Activated CD8-positive, alpha-beta T cell treated with anti-CD3 and anti-CD28 coated beads, Interleukin-2, amount 10 ng/mL, durations not matched to agents 7 days and 5 days (primary cell): ENCODE data around the gene USP6NL. TPM values are rescaled to one million over a fixed set of nuclear protein-coding genes. Genes with fewer than 3 reads are reported as not detected.
"Not testable (repeated sequence)": the region's sequence is repeated elsewhere in the genome, so short reads cannot be mapped to it uniquely, and the experiment has no call there.

Experiments used
- ATAC-seq: fragments of 150-1000 bp; cut with Tn5 transposase; one replicate; pipeline ENCODE4 v1.10.0; 2021; ENCODE audit warnings: moderate library complexity
- CTCF ChIA-PET: fragments of 350-600 bp; sonication (Branson Sonifier 250); formaldehyde crosslinking; loops from one replicate; lab custom pipeline; 2021; ENCODE audit warnings: antibody characterized with exemption; lab: Charles Lee
- POLR2A ChIA-PET: fragments of 350-600 bp; sonication (Branson Sonifier 250); formaldehyde crosslinking; loops from one replicate; lab custom pipeline; 2021; ENCODE audit warnings: antibody characterized with exemption; lab: Charles Lee
- DNase-seq: peaks from one replicate; pipeline ENCODE4 v3.0.0-alpha.2; 2020
- H3K27ac Mint-ChIP-seq: one replicate; pipeline ENCODE4 v1.8.0; 2021; ENCODE audit warnings: mild to moderate bottlenecking, mixed read lengths
- H3K27me3 Mint-ChIP-seq: one replicate; pipeline ENCODE4 v1.8.0; 2021; ENCODE audit warnings: low read depth, mixed read lengths
- H3K36me3 Mint-ChIP-seq: one replicate; pipeline ENCODE4 v1.8.0; 2021; ENCODE audit warnings: low read depth, mixed read lengths
- H3K4me1 Mint-ChIP-seq: one replicate; pipeline ENCODE4 v1.8.0; 2021; ENCODE audit warnings: low read depth, mixed read lengths
- H3K4me3 Mint-ChIP-seq: one replicate; pipeline ENCODE4 v1.8.0; 2021; ENCODE audit warnings: mild to moderate bottlenecking, mixed read lengths
- H3K9me3 Mint-ChIP-seq: one replicate; pipeline ENCODE4 v1.8.0; 2022; ENCODE audit warnings: mixed read lengths; ENCODE audit not compliant: insufficient read depth
- total RNA-seq, 2 experiments: library from RNA; stranded (reverse); gene quantifications; one replicate each; pipeline ENCODE4 v1.2.3, GENCODE V29; 2021

The USP6NL gene
- total RNA-seq, 2 experiments from 2014 or later: 1.6 to 2.0 TPM

DNA sequence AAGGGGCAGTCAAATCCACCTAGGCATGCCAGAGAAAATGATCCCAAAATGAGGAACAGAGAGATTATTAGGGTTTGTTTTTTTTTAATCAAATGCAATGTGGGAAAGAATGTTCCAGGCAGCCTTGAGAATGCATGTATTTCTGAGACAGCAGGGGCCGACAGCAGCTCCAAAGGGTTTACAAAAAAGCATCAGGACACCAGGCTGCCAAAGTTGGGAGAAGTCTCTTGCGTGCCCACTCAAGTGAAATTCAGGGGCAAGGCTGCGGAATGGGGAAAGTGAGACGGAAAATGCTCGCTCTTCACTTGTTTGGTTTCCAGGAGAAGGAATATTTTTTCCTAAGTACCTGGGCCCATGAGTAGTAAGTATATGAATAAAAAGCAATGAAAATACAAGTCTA is 101.2 kb downstream of the USP6NL start:
- ATAC-seq (no peak), DNase-seq (no peak)
- Mint-ChIP-seq H3K9me3 (no peaks in the 10 kb centered on the region), H3K36me3 (no peaks in the 10 kb centered on the region), H3K27me3 (peaks cover 10% of the 10 kb centered on the region), H3K27ac (no peak overlapping the region), H3K4me1 (peaks cover under 1% of the 10 kb centered on the region), H3K4me3 (no peak overlapping the region)
- CTCF ChIA-PET: no interaction called here
- POLR2A ChIA-PET: no interaction called here

GRCh38 chr10:11509036-11509435 is 102.4 kb downstream of the USP6NL start:
- no peaks in the 10 kb centered on the region for H3K4me1 Mint-ChIP-seq
- no peak for ATAC-seq
- ChIA-PET CTCF (no interaction called here), POLR2A (no interaction called here)
- no peak for DNase-seq
- no peak overlapping the region for H3K4me3 Mint-ChIP-seq
- H3K36me3 Mint-ChIP-seq: no peaks in the 10 kb centered on the region
- no peaks in the 10 kb centered on the region for H3K9me3 Mint-ChIP-seq
- H3K27ac Mint-ChIP-seq: no peak overlapping the region
- H3K27me3 Mint-ChIP-seq: peaks cover 12% of the 10 kb centered on the region

GRCh38 chr10:11506247-11506789 is 105.1 kb downstream of the USP6NL start:
- Mint-ChIP-seq H3K4me3 (no peak overlapping the region), H3K27ac (no peak overlapping the region), H3K9me3 (no peaks in the 10 kb centered on the region), H3K36me3 (no peaks in the 10 kb centered on the region), H3K4me1 (no peaks in the 10 kb centered on the region), H3K27me3 (peaks cover 3% of the 10 kb centered on the region)
- ChIA-PET CTCF (interaction anchor here (2.3 to 2.7 kb wide), 2 partner anchors 9 to 251 kb away, joined by 15 read pairs; no protein-coding TSS in a partner anchor), POLR2A (no interaction called here)
- DNase-seq (no peak), ATAC-seq (no peak)

GRCh38 chr10:11505639-11506038 is 105.8 kb downstream of the USP6NL start:
- DNase-seq: no peak
- H3K4me1 Mint-ChIP-seq: peaks cover under 1% of the 10 kb centered on the region
- H3K9me3 Mint-ChIP-seq: no peaks in the 10 kb centered on the region
- H3K27me3 Mint-ChIP-seq: peaks cover 2% of the 10 kb centered on the region
- CTCF ChIA-PET: interaction anchor here (2.3 to 2.7 kb wide), 2 partner anchors 10 to 252 kb away, joined by 15 read pairs; no protein-coding TSS in a partner anchor
- no peak for ATAC-seq
- POLR2A ChIA-PET: no interaction called here
- H3K27ac Mint-ChIP-seq: no peak overlapping the region
- H3K36me3 Mint-ChIP-seq: no peaks in the 10 kb centered on the region
- H3K4me3 Mint-ChIP-seq: no peak overlapping the region

DNA sequence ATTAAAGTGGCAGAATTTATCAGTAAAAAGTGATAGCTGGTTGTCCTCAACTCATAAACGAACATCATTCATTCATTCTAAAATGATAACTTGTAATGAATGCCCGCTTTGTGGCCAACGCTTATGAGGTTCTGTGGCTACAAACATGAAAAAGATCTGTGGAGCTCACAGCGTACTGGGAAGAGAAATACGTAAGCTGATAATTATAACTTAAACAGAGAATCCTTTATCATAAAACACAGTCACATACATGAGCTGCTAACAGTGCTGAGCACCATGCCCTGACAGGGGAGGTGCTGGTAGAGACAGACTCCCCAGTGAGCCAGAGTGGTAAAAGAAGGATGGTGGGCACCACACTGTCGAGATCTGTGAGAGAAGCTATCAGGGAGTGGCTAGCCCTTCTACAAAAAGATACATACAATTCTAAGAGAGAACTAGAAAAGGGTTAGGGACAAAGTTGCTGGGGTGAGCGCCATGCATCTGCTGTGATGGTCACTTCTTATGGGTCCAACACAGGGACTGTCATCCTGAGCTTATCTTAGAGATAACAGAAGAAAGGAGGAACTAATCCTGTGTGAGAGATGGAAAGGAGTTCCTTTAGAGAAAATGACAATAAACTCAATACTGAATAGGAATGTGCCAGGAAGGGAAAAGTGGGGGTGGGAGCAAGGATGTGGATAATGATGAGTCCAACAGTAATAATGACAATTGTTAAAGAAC is 106.7 kb downstream of the USP6NL start:
- peaks cover 6% of the 10 kb centered on the region for H3K4me1 Mint-ChIP-seq
- ChIA-PET CTCF (interaction anchor here (2.3 to 2.7 kb wide), 2 partner anchors 11 to 253 kb away, joined by 15 read pairs; no protein-coding TSS in a partner anchor), POLR2A (no interaction called here)
- H3K27me3 Mint-ChIP-seq: peaks cover 2% of the 10 kb centered on the region
- H3K27ac Mint-ChIP-seq: no peak overlapping the region
- no peaks in the 10 kb centered on the region for H3K36me3 Mint-ChIP-seq
- no peak for DNase-seq
- no peak overlapping the region for H3K4me3 Mint-ChIP-seq
- no peaks in the 10 kb centered on the region for H3K9me3 Mint-ChIP-seq
- no peak for ATAC-seq

- H3K27me3 Mint-ChIP-seq: peaks cover 2% of the 10 kb centered on the region
- H3K9me3 Mint-ChIP-seq: no peaks in the 10 kb centered on the region
- H3K4me3 Mint-ChIP-seq: no peak overlapping the region
- ATAC-seq: no peak
- DNase-seq: no peak
- peaks cover 10% of the 10 kb centered on the region for H3K4me1 Mint-ChIP-seq
- POLR2A ChIA-PET: no interaction called here
- H3K27ac Mint-ChIP-seq: no peak overlapping the region
- no peaks in the 10 kb centered on the region for H3K36me3 Mint-ChIP-seq
- CTCF ChIA-PET: no interaction called here
Observed at GRCh38 chr10:11501600-11501999, 109.8 kb downstream of the USP6NL start.

GRCh38 chr10:11499425-11500071 is 111.9 kb downstream of the USP6NL start:
- no peaks in the 10 kb centered on the region for H3K9me3 Mint-ChIP-seq
- no peak for ATAC-seq

DNA sequence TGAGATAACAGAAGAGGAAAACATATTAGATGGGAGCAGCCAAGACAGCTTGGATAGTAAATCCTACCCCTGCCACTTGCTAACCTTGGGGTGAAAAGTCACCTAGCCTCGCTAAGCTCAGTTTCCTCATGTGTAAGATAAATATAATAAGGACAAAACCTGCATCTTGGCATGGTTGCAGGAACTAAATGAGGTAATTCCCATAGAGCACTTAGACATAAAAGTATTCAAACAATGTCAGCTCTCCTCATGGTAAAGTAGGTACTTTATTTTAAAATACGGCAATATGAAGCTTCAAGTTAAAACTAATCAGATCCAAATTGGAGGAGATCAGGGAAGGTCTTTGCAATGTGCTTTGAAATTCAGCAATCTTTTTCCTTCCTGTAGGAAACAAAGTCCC is 113.1 kb downstream of the USP6NL start:
- no peak for DNase-seq
- Mint-ChIP-seq H3K27me3 (no peaks in the 10 kb centered on the region), H3K36me3 (no peaks in the 10 kb centered on the region), H3K9me3 (no peaks in the 10 kb centered on the region), H3K27ac (no peak overlapping the region), H3K4me1 (peaks cover 10% of the 10 kb centered on the region), H3K4me3 (no peak overlapping the region)
- CTCF ChIA-PET: interaction anchor here (1.3 kb wide), 1 partner anchor 17 kb away, joined by 3 read pairs; no protein-coding TSS in a partner anchor
- POLR2A ChIA-PET: no interaction called here
- no peak for ATAC-seq

More at GRCh38 chr10:11499425-11500071, 111.9 kb downstream of the USP6NL start:
- Mint-ChIP-seq H3K4me1 (peaks cover 10% of the 10 kb centered on the region), H3K36me3 (no peaks in the 10 kb centered on the region), H3K27me3 (no peaks in the 10 kb centered on the region), H3K4me3 (no peak overlapping the region), H3K27ac (no peak overlapping the region)
- no peak for DNase-seq
- CTCF ChIA-PET: no interaction called here
- POLR2A ChIA-PET: interaction anchor here (0.6 kb wide), 1 partner anchor 376 kb away, joined by 3 read pairs; no protein-coding TSS in a partner anchor

GRCh38 chr10:11494923-11495322 is 116.5 kb downstream of the USP6NL start:
- POLR2A ChIA-PET, DNase-seq, H3K4me1 Mint-ChIP-seq, H3K36me3 Mint-ChIP-seq, H3K27me3 Mint-ChIP-seq, H3K4me3 Mint-ChIP-seq, H3K9me3 Mint-ChIP-seq, ATAC-seq, H3K27ac Mint-ChIP-seq: not testable (repeated sequence)
- CTCF ChIA-PET: interaction anchor here (0.9 kb wide), 1 partner anchor 18 kb away, joined by 3 read pairs; no protein-coding TSS in a partner anchor

GRCh38 chr10:11493646-11494045 is 117.8 kb downstream of the USP6NL start:
- DNase-seq (no peak), ATAC-seq (no peak)
- POLR2A ChIA-PET: no interaction called here
- no peaks in the 10 kb centered on the region for H3K27me3 Mint-ChIP-seq
- no peak overlapping the region for H3K27ac Mint-ChIP-seq
- H3K36me3 Mint-ChIP-seq: no peaks in the 10 kb centered on the region
- no peaks in the 10 kb centered on the region for H3K9me3 Mint-ChIP-seq
- CTCF ChIA-PET: no interaction called here
- no peak overlapping the region for H3K4me3 Mint-ChIP-seq
- peaks cover 3% of the 10 kb centered on the region for H3K4me1 Mint-ChIP-seq

- CTCF ChIA-PET: no interaction called here
- Mint-ChIP-seq H3K36me3 (no peaks in the 10 kb centered on the region), H3K4me3 (no peak overlapping the region), H3K27ac (no peak overlapping the region), H3K9me3 (no peaks in the 10 kb centered on the region), H3K4me1 (peaks cover 3% of the 10 kb centered on the region), H3K27me3 (no peaks in the 10 kb centered on the region)
- DNase-seq: no peak
- POLR2A ChIA-PET: no interaction called here
- no peak for ATAC-seq
Observed at GRCh38 chr10:11491087-11491486, 120.4 kb downstream of the USP6NL start.

DNA sequence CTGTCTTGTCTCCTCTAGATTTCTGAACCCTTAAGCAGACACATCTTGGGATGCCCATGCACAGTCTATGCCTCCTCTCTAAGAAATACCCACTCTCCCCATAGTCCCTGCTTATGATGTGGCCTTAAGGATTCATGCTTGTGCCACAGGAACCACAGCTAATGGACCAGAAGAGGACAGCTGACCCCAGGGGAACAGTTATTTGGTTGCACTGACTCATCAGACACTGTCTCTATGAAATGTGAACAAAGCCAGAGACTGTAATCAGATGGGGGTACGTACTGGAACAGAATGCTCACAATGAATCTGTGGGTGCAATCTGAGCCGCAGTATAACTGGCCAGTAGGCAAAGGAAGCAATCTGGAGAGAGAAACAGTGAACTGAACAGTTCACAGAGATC is 121.9 kb downstream of the USP6NL start:
- no peaks in the 10 kb centered on the region for H3K36me3 Mint-ChIP-seq
- no peak overlapping the region for H3K4me3 Mint-ChIP-seq
- CTCF ChIA-PET: interaction anchor here (0.6 kb wide), 1 partner anchor 8 kb away, joined by 3 read pairs; no protein-coding TSS in a partner anchor

More for the DNA sequence above, 121.9 kb downstream of the USP6NL start:
- no peaks in the 10 kb centered on the region for H3K9me3 Mint-ChIP-seq
- ATAC-seq (no peak), DNase-seq (no peak)
- H3K27ac Mint-ChIP-seq: no peak overlapping the region
- POLR2A ChIA-PET: no interaction called here
- no peaks in the 10 kb centered on the region for H3K27me3 Mint-ChIP-seq
- peaks cover 3% of the 10 kb centered on the region for H3K4me1 Mint-ChIP-seq
